KMS-11 (cell line): ENCODE results near the gene ANO6.

ENCODE experiments used
- H2AFZ ChIP-seq: fragments of 200-600 bp; sonication (generic); 2 replicates; pipeline ENCODE4 v1.6.1; 2016; ENCODE audit warnings: antibody characterized with exemption, mixed run types, low read depth
- H3K27ac ChIP-seq: fragments of 200-600 bp; sonication (generic); 2 replicates; pipeline ENCODE4 v1.6.1; 2016; ENCODE audit warnings: mild to moderate bottlenecking, mixed run types
- H3K27me3 ChIP-seq: fragments of 200-600 bp; sonication (generic); 2 replicates; pipeline ENCODE4 v1.6.1; 2017; ENCODE audit warnings: mild to moderate bottlenecking, low read depth, mixed run types, moderate library complexity; ENCODE audit not compliant: insufficient read depth
- H3K36me3 ChIP-seq: fragments of 200-600 bp; sonication (generic); 2 replicates; pipeline ENCODE4 v1.6.1; 2017; ENCODE audit warnings: mild to moderate bottlenecking, mixed run types; ENCODE audit not compliant: insufficient read depth
- H3K4me1 ChIP-seq: fragments of 200-600 bp; sonication (generic); 2 replicates; pipeline ENCODE4 v1.6.1; 2016; ENCODE audit warnings: mild to moderate bottlenecking, low read depth, mixed run types; ENCODE audit not compliant: poor library complexity, severe bottlenecking
- H3K4me2 ChIP-seq: fragments of 200-600 bp; sonication (generic); 2 replicates; pipeline ENCODE4 v1.7.0; 2016; ENCODE audit warnings: mild to moderate bottlenecking, mixed run types
- H3K4me3 ChIP-seq: fragments of 200-600 bp; sonication (generic); IDR thresholded peaks from 2 replicates; pipeline ENCODE4 v1.6.1; 2017; ENCODE audit warnings: low read depth, low read length, mixed read lengths; ENCODE audit not compliant: insufficient read depth
- H3K79me2 ChIP-seq: fragments of 200-600 bp; sonication (generic); 2 replicates; pipeline ENCODE4 v1.6.1; 2016; ENCODE audit warnings: low read depth, mixed run types; ENCODE audit not compliant: insufficient read depth
- H3K9ac ChIP-seq: fragments of 200-600 bp; sonication (generic); 2 replicates; pipeline ENCODE4 v1.6.1; 2016; ENCODE audit warnings: mild to moderate bottlenecking, mixed run types
- H4K20me1 ChIP-seq: fragments of 200-600 bp; sonication (generic); 2 replicates; pipeline ENCODE4 v1.6.1; 2016; ENCODE audit warnings: mild to moderate bottlenecking, mixed run types; ENCODE audit not compliant: insufficient read depth
- TF ChIP-seq, protein P1 (sequence below): fragments of 200-600 bp; sonication (generic); conservative IDR thresholded peaks from 2 replicates; pipeline ENCODE4 v1.6.1; 2017; ENCODE audit warnings: low read depth, mild to moderate bottlenecking, antibody characterized with exemption, low read length, moderate library complexity, mixed read lengths

The ANO6 gene

DNA sequence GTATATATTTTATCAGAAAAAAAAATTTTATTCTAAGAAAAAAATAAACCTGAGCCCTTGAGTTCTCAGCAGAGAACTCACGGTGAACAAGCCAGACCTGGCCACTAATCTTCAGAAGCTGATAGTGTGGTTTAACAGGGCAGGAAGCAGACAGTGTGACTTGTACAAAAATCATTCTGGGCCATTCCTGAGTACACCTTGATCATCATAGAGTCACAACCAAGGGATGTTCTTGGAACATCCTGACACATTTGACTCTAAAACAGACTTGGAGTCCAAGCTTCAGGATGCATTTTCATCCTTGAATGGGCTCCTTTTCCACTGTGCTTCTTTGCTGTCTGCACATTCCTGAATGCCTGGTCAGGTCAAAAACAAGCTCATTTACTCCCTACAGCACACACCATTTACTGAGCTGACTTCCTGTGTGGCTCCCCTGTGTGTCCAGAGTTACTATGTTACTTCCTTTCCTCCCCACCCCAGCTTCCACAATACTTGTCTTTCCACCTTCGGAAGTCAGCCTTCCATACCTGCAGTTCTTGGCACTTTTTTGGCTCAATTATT, 112.0 kb downstream of the ANO6 start:
- peaks cover 8% of the 10 kb centered on the region for H3K4me1 ChIP-seq
- H3K27me3 ChIP-seq: no peaks in the 10 kb centered on the region
- no peaks in the 10 kb centered on the region for H3K79me2 ChIP-seq
- no peak overlapping the region for H3K27ac ChIP-seq
- H3K9ac ChIP-seq: no peak overlapping the region
- H4K20me1 ChIP-seq: no peaks in the 10 kb centered on the region
- TF ChIP-seq, protein P1, sequence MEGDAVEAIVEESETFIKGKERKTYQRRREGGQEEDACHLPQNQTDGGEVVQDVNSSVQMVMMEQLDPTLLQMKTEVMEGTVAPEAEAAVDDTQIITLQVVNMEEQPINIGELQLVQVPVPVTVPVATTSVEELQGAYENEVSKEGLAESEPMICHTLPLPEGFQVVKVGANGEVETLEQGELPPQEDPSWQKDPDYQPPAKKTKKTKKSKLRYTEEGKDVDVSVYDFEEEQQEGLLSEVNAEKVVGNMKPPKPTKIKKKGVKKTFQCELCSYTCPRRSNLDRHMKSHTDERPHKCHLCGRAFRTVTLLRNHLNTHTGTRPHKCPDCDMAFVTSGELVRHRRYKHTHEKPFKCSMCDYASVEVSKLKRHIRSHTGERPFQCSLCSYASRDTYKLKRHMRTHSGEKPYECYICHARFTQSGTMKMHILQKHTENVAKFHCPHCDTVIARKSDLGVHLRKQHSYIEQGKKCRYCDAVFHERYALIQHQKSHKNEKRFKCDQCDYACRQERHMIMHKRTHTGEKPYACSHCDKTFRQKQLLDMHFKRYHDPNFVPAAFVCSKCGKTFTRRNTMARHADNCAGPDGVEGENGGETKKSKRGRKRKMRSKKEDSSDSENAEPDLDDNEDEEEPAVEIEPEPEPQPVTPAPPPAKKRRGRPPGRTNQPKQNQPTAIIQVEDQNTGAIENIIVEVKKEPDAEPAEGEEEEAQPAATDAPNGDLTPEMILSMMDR: no peak
- no peaks in the 10 kb centered on the region for H3K36me3 ChIP-seq
- H3K4me3 ChIP-seq: no peak overlapping the region
- H2AFZ ChIP-seq: no peak overlapping the region
- no peak overlapping the region for H3K4me2 ChIP-seq

DNA sequence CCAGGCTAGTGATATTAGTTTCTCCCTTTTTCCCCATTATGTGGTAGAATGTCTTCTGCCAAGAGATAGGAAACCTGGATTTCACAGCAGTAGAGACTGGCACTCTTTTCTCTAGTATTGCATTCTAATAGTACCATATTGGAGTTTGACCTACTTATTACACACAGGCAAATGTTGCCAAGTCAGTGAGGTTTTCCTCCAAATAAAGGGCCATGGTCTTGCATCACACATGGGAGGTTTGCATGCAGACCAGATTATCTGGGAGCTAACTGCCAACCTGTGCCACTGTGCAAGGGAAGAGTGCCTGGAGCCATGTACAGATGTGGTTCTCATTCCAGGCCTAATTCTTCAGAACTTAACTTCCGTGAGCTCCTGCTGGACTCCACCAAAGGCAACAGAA, 113.3 kb downstream of the ANO6 start:
- Histone ChIP-seq H3K27me3 (no peaks in the 10 kb centered on the region), H3K79me2 (no peaks in the 10 kb centered on the region), H3K4me2 (no peak overlapping the region), H3K9ac (no peak overlapping the region), H3K36me3 (no peaks in the 10 kb centered on the region), H3K27ac (no peak overlapping the region), H3K4me3 (no peak overlapping the region), H2AFZ (no peak overlapping the region), H3K4me1 (peaks cover 5% of the 10 kb centered on the region), H4K20me1 (no peaks in the 10 kb centered on the region)
- TF ChIP-seq, protein P1: no peak

DNA sequence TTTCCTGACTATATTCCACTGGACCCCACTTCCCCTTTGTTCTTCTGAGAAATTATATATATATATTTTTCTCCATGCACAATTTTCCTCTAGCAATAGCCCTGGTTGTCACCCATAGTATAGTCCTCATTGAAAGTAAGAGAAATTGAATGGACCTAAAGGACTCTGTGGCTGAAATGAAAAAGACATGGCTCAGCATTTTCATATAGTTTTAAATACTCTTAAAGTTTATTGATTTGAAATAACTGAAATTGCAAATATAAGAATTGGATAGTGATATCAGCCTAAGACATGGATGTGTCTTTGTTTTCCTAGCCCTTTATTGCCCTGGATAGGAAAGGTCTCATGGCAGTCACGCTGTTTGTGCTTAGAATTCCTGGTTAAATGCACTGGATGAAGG, 113.8 kb downstream of the ANO6 start:
- no peaks in the 10 kb centered on the region for H3K79me2 ChIP-seq
- H4K20me1 ChIP-seq: no peaks in the 10 kb centered on the region
- H3K4me1 ChIP-seq: peaks cover under 1% of the 10 kb centered on the region
- no peak overlapping the region for H3K27ac ChIP-seq
- no peak overlapping the region for H3K4me3 ChIP-seq
- H3K4me2 ChIP-seq: no peak overlapping the region
- H2AFZ ChIP-seq: no peak overlapping the region
- no peak overlapping the region for H3K9ac ChIP-seq
- TF ChIP-seq, protein P1: no peak
- no peaks in the 10 kb centered on the region for H3K27me3 ChIP-seq
- no peaks in the 10 kb centered on the region for H3K36me3 ChIP-seq

DNA sequence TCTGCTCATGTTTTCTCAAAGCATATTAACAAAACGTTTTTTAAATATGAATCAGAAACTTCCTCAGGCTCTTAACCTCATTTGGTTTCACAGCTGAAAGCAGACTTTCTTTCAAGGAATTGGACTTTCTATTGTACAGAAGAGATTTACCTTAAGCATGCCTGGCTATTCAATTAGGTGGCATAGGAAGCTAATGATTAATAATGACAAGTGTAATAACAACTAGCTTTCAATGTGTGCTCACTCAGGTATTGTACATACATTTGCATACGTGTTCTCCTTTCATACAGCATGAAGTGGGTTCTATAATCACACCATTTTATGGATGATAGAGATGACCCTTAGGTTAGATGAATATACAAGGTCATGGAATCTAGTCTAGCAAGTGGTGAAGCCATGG, 115.7 kb downstream of the ANO6 start:
- TF ChIP-seq, protein P1: no peak
- H3K4me2 ChIP-seq: no peak overlapping the region
- H3K36me3 ChIP-seq: no peaks in the 10 kb centered on the region
- H3K27me3 ChIP-seq: no peaks in the 10 kb centered on the region
- no peak overlapping the region for H3K27ac ChIP-seq
- H3K79me2 ChIP-seq: no peaks in the 10 kb centered on the region
- no peak overlapping the region for H2AFZ ChIP-seq
- H4K20me1 ChIP-seq: no peaks in the 10 kb centered on the region
- H3K9ac ChIP-seq: no peak overlapping the region
- no peaks in the 10 kb centered on the region for H3K4me1 ChIP-seq
- no peak overlapping the region for H3K4me3 ChIP-seq
